HepG2 (cell line): ENCODE measurements around the gene ATG9A. TPM values are rescaled to one million over a fixed set of nuclear protein-coding genes. Genes with fewer than 3 reads are reported as not detected.

Source experiments
- ATF7 ChIP-seq, 2 experiments: fragments of 450-650 bp in 1 of 2; sonication (generic) in 1 of 2; formaldehyde crosslinking in 1 of 2; IDR thresholded peaks; 2 replicates each; pipeline versions ENCODE4 v1.4.0 to v1.6.1; 2016 to 2020; ENCODE audit warnings: antibody characterized with exemption in 1 of 2, mild to moderate bottlenecking in 1 of 2, missing genetic modification reagents in 1 of 2
- FOXO4 ChIP-seq: sonication (generic); formaldehyde crosslinking; conservative IDR thresholded peaks from 2 replicates; pipeline ENCODE4 v1.8.1; 2023; ENCODE audit warnings: missing genetic modification reagents
- GMEB2 ChIP-seq: IDR thresholded peaks from 2 replicates; pipeline ENCODE4 v1.6.1; 2016; ENCODE audit warnings: missing biosample characterization, missing genetic modification reagents, low read depth
- MIER2 ChIP-seq: IDR thresholded peaks from 2 replicates; pipeline ENCODE4 v1.6.1; 2016; ENCODE audit warnings: missing biosample characterization, missing genetic modification reagents
- MXI1 ChIP-seq: IDR thresholded peaks from 3 replicates; pipeline ENCODE4 v1.6.1; 2012; ENCODE audit warnings: low read depth, low read length, inconsistent platforms, borderline replicate concordance
- MYNN ChIP-seq: sonication (generic); formaldehyde crosslinking; IDR thresholded peaks from 2 replicates; pipeline ENCODE4 v1.4.0; 2020; ENCODE audit warnings: mild to moderate bottlenecking, low read depth, missing genetic modification reagents
- TIGD3 ChIP-seq: sonication (generic); formaldehyde crosslinking; IDR thresholded peaks from 2 replicates; pipeline ENCODE4 v1.5.1; 2020; ENCODE audit warnings: mild to moderate bottlenecking, missing genetic modification reagents, borderline replicate concordance
- ZBTB39 ChIP-seq: sonication (generic); formaldehyde crosslinking; IDR thresholded peaks from 2 replicates; pipeline ENCODE4 v1.5.0; 2020; ENCODE audit warnings: missing genetic modification reagents
- ZBTB4 ChIP-seq: sonication (generic); formaldehyde crosslinking; IDR thresholded peaks from 2 replicates; pipeline ENCODE4 v1.4.0; 2020; ENCODE audit warnings: missing genetic modification reagents, mild to moderate bottlenecking, borderline replicate concordance
- ZBTB7A ChIP-seq: sonication (generic); formaldehyde crosslinking; IDR thresholded peaks from 2 replicates; pipeline ENCODE4 v1.8.0; 2022; ENCODE audit warnings: mild to moderate bottlenecking, missing genetic modification reagents
- ZKSCAN5 ChIP-seq: sonication (generic); formaldehyde crosslinking; IDR thresholded peaks from 2 replicates; pipeline ENCODE4 v1.5.1; 2020; ENCODE audit warnings: mild to moderate bottlenecking, missing genetic modification reagents
- ZNF24 ChIP-seq: fragments of 450-650 bp; IDR thresholded peaks from 2 replicates; pipeline ENCODE4 v1.6.1; 2017; ENCODE audit warnings: antibody characterized with exemption, mild to moderate bottlenecking
- ZNF329 ChIP-seq: sonication (generic); formaldehyde crosslinking; IDR thresholded peaks from 2 replicates; pipeline ENCODE4 v1.9.0; 2021; ENCODE audit warnings: low read depth, mild to moderate bottlenecking, missing genetic modification reagents
- ZNF687 ChIP-seq: sonication (generic); formaldehyde crosslinking; IDR thresholded peaks from 2 replicates; pipeline ENCODE4 v1.5.1; 2020; ENCODE audit warnings: mild to moderate bottlenecking, missing genetic modification reagents, moderate library complexity
- ZNF772 ChIP-seq: sonication (generic); formaldehyde crosslinking; IDR thresholded peaks from 2 replicates; pipeline ENCODE4 v1.5.0; 2020; ENCODE audit warnings: mild to moderate bottlenecking, missing genetic modification reagents
- polyA plus RNA-seq, 8 experiments: library from polyadenylated mRNA; depleted of rRNA in 3 of 8; stranded (reverse) in 7 of 8; unstranded in 1 of 8; fragments of >200 nt; fragmentation: Illumina TruSeq in 4 of 8; extraction: Trizol in 4 of 8; gene quantifications; 2 replicates each; pipeline versions ENCODE4 v1.2.1 to v1.2.3, GENCODE V29; 2011 to 2016; ENCODE audit warnings: low read depth in 4 of 8, missing spikeins in 1 of 8, mixed read lengths in 1 of 8; ENCODE audit not compliant: insufficient read depth in 1 of 8
- total RNA-seq, 5 experiments: library from RNA; depleted of rRNA; stranded (reverse); fragments of >200 nt; fragmentation: Illumina TruSeq; extraction: Trizol; gene quantifications; 2 replicates each; pipeline ENCODE4 v1.2.3, GENCODE V29; 2016; ENCODE audit warnings: low read depth in 1 of 5

Gene ATG9A
- total and polyA plus RNA-seq, 2 of the 13 experiments (the other 11 are each of a cell fraction or from before 2014, with no cell fraction given): 35.0 to 131 TPM

- TF ChIP-seq ZBTB4 (CRISPR knock-in tag) (0 out of 2 replicates have a peak, but pooled peaks have one; percentile 21), ZNF329 (no peak), ZNF772 (CRISPR knock-in tag) (no peak), ATF7 (IDR thresholded peaks at IDR 0.05) (no peak), ATF7 (CRISPR knock-in tag; IDR thresholded peaks at IDR 0.05) (no peak), ZKSCAN5 (no peak), ZNF24 (no peak), ZBTB39 (CRISPR knock-in tag) (no peak), MIER2 (CRISPR knock-in tag) (no peak), MXI1 (peak; percentile 64; the same call in 1 of the 3 replicates), ZNF687 (CRISPR knock-in tag) (peak; percentile 94), ZBTB7A (CRISPR knock-in tag) (no peak), TIGD3 (CRISPR knock-in tag) (no peak), FOXO4 (CRISPR knock-in tag) (no peak), MYNN (CRISPR knock-in tag) (no peak), GMEB2 (CRISPR knock-in tag) (no peak)
Measured at GRCh38 chr2:219230059-219230540, 664 bp upstream of the ATG9A start (continued).
